Hematopoietic multipotent progenitor cell treated with erythropoietin and hydrocortisone succinate and interleukin-3 and kit ligand, for 8 days (in vitro differentiated cells): ENCODE data around the gene SUB1.
"Not testable (repeated sequence)": the region's sequence is repeated elsewhere in the genome, so short reads cannot be mapped to it uniquely, and the experiment has no call there.

Experiments used
- DNase-seq: peaks from one replicate; pipeline ENCODE4 v3.0.0-alpha.2; 2015

The SUB1 gene

GRCh38 chr5:32601623-32602295 lies 16.4 kb downstream of the SUB1 start:
- no peak for DNase-seq

GRCh38 chr5:32602906-32603305 lies 17.5 kb downstream of the SUB1 start:
- no peak for DNase-seq

GRCh38 chr5:32604800-32605765 lies 19.7 kb downstream of the SUB1 start:
- no peak for DNase-seq

GRCh38 chr5:32605766-32606152 lies 20.4 kb downstream of the SUB1 start:
- no peak for DNase-seq

GRCh38 chr5:32612134-32612888 lies 27.0 kb downstream of the SUB1 start:
- DNase-seq, result no peak

- DNase-seq, result peak; percentile 93
These were observed 27.8 kb downstream of the SUB1 start for GRCh38 chr5:32613050-32613672.

GRCh38 chr5:32615236-32615635 lies 29.9 kb downstream of the SUB1 start:
- peak; percentile 86 for DNase-seq

GRCh38 chr5:32618962-32619361 lies 33.6 kb downstream of the SUB1 start:
- no peak for DNase-seq

GRCh38 chr5:32621256-32621655 lies 35.9 kb downstream of the SUB1 start:
- no peak for DNase-seq

GRCh38 chr5:32625106-32625505 lies 39.7 kb downstream of the SUB1 start:
- no peak for DNase-seq

- no peak for DNase-seq
These were observed 40.2 kb downstream of the SUB1 start for GRCh38 chr5:32625547-32625946.

GRCh38 chr5:32627219-32627870 lies 42.0 kb downstream of the SUB1 start:
- no peak for DNase-seq

GRCh38 chr5:32628049-32628844 lies 42.9 kb downstream of the SUB1 start:
- no peak for DNase-seq

- no peak for DNase-seq
These were observed 45.6 kb downstream of the SUB1 start for GRCh38 chr5:32630867-32631491.

GRCh38 chr5:32633017-32633416 lies 47.7 kb downstream of the SUB1 start:
- DNase-seq, result not testable (repeated sequence)

GRCh38 chr5:32638309-32638708 lies 53.0 kb downstream of the SUB1 start:
- DNase-seq, result no peak

- DNase-seq, result no peak
These were observed 54.6 kb downstream of the SUB1 start for GRCh38 chr5:32639943-32640342.

GRCh38 chr5:32642276-32643002 lies 57.1 kb downstream of the SUB1 start:
- DNase-seq, result no peak

- no peak for DNase-seq
These were observed 59.9 kb downstream of the SUB1 start for GRCh38 chr5:32645246-32645645.
